H1 (cell line): ENCODE data around the gene RAB43. TPM values are rescaled to one million over a fixed set of nuclear protein-coding genes. Genes with fewer than 3 reads are reported as not detected.

Source experiments
- CTCF ChIA-PET: fragments of 300-600 bp; sonication (Branson Sonifier 250); formaldehyde crosslinking; loops from one replicate; lab custom pipeline; 2021; ENCODE audit not compliant: partially characterized antibody; lab: Charles Lee
- POLR2A ChIA-PET: fragments of 300-600 bp; sonication (Branson Sonifier 250); formaldehyde crosslinking; loops from one replicate; lab custom pipeline; 2021; ENCODE audit warnings: inconsistent platforms; ENCODE audit not compliant: partially characterized antibody; lab: Charles Lee
- DNase-seq, 2 experiments: peaks; one replicate each; pipeline versions ENCODE4 v3.0.0 to v3.0.0-alpha.2; 2010 to 2022; ENCODE audit warnings: low spot score in 2 of 2, low read depth in 1 of 2, mixed read lengths in 1 of 2
- FAIRE-seq: peaks from 2 replicates; lab custom pipeline; 2011; peaks lifted over from hg19 to GRCh38; lab: Jason Lieb, UNC
- H2AFZ ChIP-seq: 2 replicates; pipeline ENCODE4 v1.8.1; 2012; ENCODE audit warnings: low read length, inconsistent platforms
- H2AK5ac ChIP-seq: 2 replicates; pipeline ENCODE4 v1.6.1; 2013; ENCODE audit warnings: low read depth, low read length
- H2BK120ac ChIP-seq: replicated peaks from 2 replicates; pipeline ENCODE3; 2013; ENCODE audit warnings: low read depth, low read length, inconsistent platforms
- H2BK12ac ChIP-seq: 2 replicates; pipeline ENCODE4 v1.6.1; 2013; ENCODE audit warnings: low read depth, low read length
- H2BK15ac ChIP-seq: 2 replicates; pipeline ENCODE4 v1.6.1; 2013; ENCODE audit warnings: low read length
- H2BK20ac ChIP-seq: 2 replicates; pipeline ENCODE4 v1.6.1; 2013; ENCODE audit warnings: low read length
- H2BK5ac ChIP-seq: 2 replicates; pipeline ENCODE4 v1.6.1; 2013; ENCODE audit warnings: low read depth, low read length
- H3K14ac ChIP-seq: 2 replicates; pipeline ENCODE4 v1.6.1; 2013; ENCODE audit warnings: inconsistent platforms; ENCODE audit not compliant: insufficient read length
- H3K18ac ChIP-seq: 2 replicates; pipeline ENCODE4 v1.6.1; 2013; ENCODE audit warnings: low read length; ENCODE audit errors: extremely low read depth
- H3K23ac ChIP-seq: 2 replicates; pipeline ENCODE4 v1.6.1; 2013; ENCODE audit warnings: inconsistent platforms; ENCODE audit not compliant: insufficient read length
- H3K23me2 ChIP-seq: 2 replicates; pipeline ENCODE4 v1.6.1; 2013; ENCODE audit warnings: low read depth, low read length
- H3K27ac ChIP-seq: 2 replicates; pipeline ENCODE4 v1.6.1; 2011; ENCODE audit warnings: low read depth, low read length, inconsistent platforms
- H3K27me3 ChIP-seq, 4 experiments: replicated peaks in 1 of 4; 1 replicate in 1 of 4; 2 replicates in 3 of 4; pipeline versions ENCODE4 v1.6.1 to v1.8.1; 2011 to 2013; ENCODE audit warnings: low read length in 3 of 4, mild to moderate bottlenecking in 3 of 4, inconsistent platforms in 2 of 4, mixed read lengths in 2 of 4, moderate library complexity in 1 of 4; ENCODE audit not compliant: control insufficient read depth in 3 of 4, insufficient read depth in 3 of 4; ENCODE audit errors: extremely low read depth in 1 of 4
- H3K36me3 ChIP-seq, 4 experiments: 2 replicates each; pipeline versions ENCODE4 v1.6.1 to v1.8.1; 2011 to 2013; ENCODE audit warnings: mild to moderate bottlenecking in 4 of 4, low read length in 3 of 4, moderate library complexity in 2 of 4, control low read depth in 1 of 4, inconsistent platforms in 1 of 4; ENCODE audit not compliant: insufficient read depth in 4 of 4, control insufficient read depth in 2 of 4
- H3K4ac ChIP-seq: replicated peaks from 2 replicates; pipeline ENCODE3; 2013; ENCODE audit warnings: low read length, low read depth, mixed read lengths, inconsistent platforms; ENCODE audit not compliant: insufficient read length
- H3K4me1 ChIP-seq, 4 experiments: replicated peaks in 1 of 4; 1 replicate in 1 of 4; 2 replicates in 3 of 4; pipeline versions ENCODE4 v1.6.1 to v1.8.1; 2011 to 2013; ENCODE audit warnings: low read length in 3 of 4, inconsistent platforms in 2 of 4, mixed read lengths in 1 of 4; ENCODE audit not compliant: insufficient read depth in 4 of 4, control insufficient read depth in 3 of 4
- H3K4me2 ChIP-seq, 2 experiments: 2 replicates each; pipeline versions ENCODE4 v1.6.1 to v1.8.1; 2011 to 2013; ENCODE audit warnings: low read depth in 2 of 2, low read length in 2 of 2, control low read depth in 1 of 2, inconsistent platforms in 1 of 2, mild to moderate bottlenecking in 1 of 2; ENCODE audit not compliant: insufficient read depth in 1 of 2
- H3K4me3 ChIP-seq, 4 experiments: fragments of 200-600, 300-600 bp in 1 of 4; sonication (generic), shearing (Covaris generic), sonication (Bioruptor Twin) in 1 of 4; 2 replicates each; pipeline versions ENCODE4 v1.5.1 to v1.8.1; 2011 to 2016; ENCODE audit warnings: low read length in 4 of 4, low read depth in 3 of 4, control low read depth in 2 of 4, inconsistent platforms in 2 of 4, mild to moderate bottlenecking in 2 of 4, mixed read lengths in 1 of 4, moderate library complexity in 1 of 4; ENCODE audit not compliant: insufficient read depth in 2 of 4; ENCODE audit errors: extremely low read depth in 1 of 4
- H3K56ac ChIP-seq: replicated peaks from 2 replicates; pipeline ENCODE3; 2013; ENCODE audit warnings: low read depth, mild to moderate bottlenecking, mixed read lengths, low read length, inconsistent platforms; ENCODE audit not compliant: insufficient read length
- H3K79me1 ChIP-seq: 2 replicates; pipeline ENCODE4 v1.6.1; 2013; ENCODE audit warnings: low read depth, low read length, control low read depth
- H3K79me2 ChIP-seq, 2 experiments: 2 replicates each; pipeline versions ENCODE4 v1.6.1 to v1.8.1; 2012 to 2013; ENCODE audit warnings: low read length in 2 of 2, mild to moderate bottlenecking in 2 of 2, inconsistent platforms in 1 of 2; ENCODE audit not compliant: insufficient read depth in 2 of 2, control insufficient read depth in 1 of 2
- H3K9ac ChIP-seq, 4 experiments: replicated peaks in 1 of 4; 1 replicate in 1 of 4; 2 replicates in 3 of 4; pipeline versions ENCODE4 v1.6.1 to v1.8.1; 2011 to 2013; ENCODE audit warnings: low read depth in 3 of 4, low read length in 3 of 4, control low read depth in 2 of 4, mild to moderate bottlenecking in 2 of 4, moderate library complexity in 2 of 4, inconsistent platforms in 1 of 4; ENCODE audit errors: extremely low read depth in 1 of 4
- H3K9me3 ChIP-seq, 2 experiments: 2 replicates each; pipeline versions ENCODE4 v1.6.1 to v1.8.1; 2012 to 2013; ENCODE audit warnings: mild to moderate bottlenecking in 2 of 2, moderate library complexity in 2 of 2, control low read depth in 1 of 2, inconsistent platforms in 1 of 2, low read depth in 1 of 2, low read length in 1 of 2, mixed read lengths in 1 of 2; ENCODE audit not compliant: insufficient read depth in 2 of 2
- H4K20me1 ChIP-seq, 2 experiments: replicated peaks in 1 of 2; 2 replicates each; pipeline versions ENCODE3 to v1.8.1; 2011 to 2013; ENCODE audit warnings: inconsistent platforms in 2 of 2, low read length in 2 of 2, mild to moderate bottlenecking in 1 of 2; ENCODE audit not compliant: insufficient read depth in 2 of 2, control insufficient read depth in 1 of 2
- H4K5ac ChIP-seq: 2 replicates; pipeline ENCODE4 v1.6.1; 2013; ENCODE audit warnings: low read length, low read depth, mixed read lengths, inconsistent platforms; ENCODE audit not compliant: insufficient read length
- H4K8ac ChIP-seq: 2 replicates; pipeline ENCODE4 v1.8.0; 2013; ENCODE audit warnings: mild to moderate bottlenecking, moderate library complexity, low read length, inconsistent platforms; ENCODE audit not compliant: insufficient read depth; ENCODE audit errors: extremely low read depth
- H4K91ac ChIP-seq: replicated peaks from 2 replicates; pipeline ENCODE3; 2013; ENCODE audit warnings: low read length, mixed read lengths, inconsistent platforms; ENCODE audit not compliant: insufficient read length
- CTCF ChIP-seq, 3 experiments: IDR thresholded peaks; 1 replicate in 2 of 3; 2 replicates in 1 of 3; pipeline versions ENCODE4 v1.5.1 to v1.6.1; 2011; ENCODE audit warnings: low read length in 3 of 3, mild to moderate bottlenecking in 3 of 3, inconsistent platforms in 2 of 3, low read depth in 1 of 3, moderate library complexity in 1 of 3; ENCODE audit not compliant: insufficient read depth in 1 of 3; ENCODE audit errors: control extremely low read depth in 1 of 3
- EP300 ChIP-seq, 2 experiments: IDR thresholded peaks; 1 replicate in 1 of 2; 2 replicates in 1 of 2; pipeline ENCODE4 v1.6.1; 2011 to 2012; ENCODE audit warnings: low read depth in 2 of 2, low read length in 2 of 2, mild to moderate bottlenecking in 2 of 2, borderline replicate concordance in 1 of 2, inconsistent platforms in 1 of 2, moderate library complexity in 1 of 2
- RAD21 ChIP-seq, 2 experiments: IDR thresholded peaks in 1 of 2; conservative IDR thresholded peaks in 1 of 2; 2 replicates each; pipeline ENCODE4 v1.6.1; 2011; ENCODE audit warnings: low read depth in 2 of 2, low read length in 2 of 2, improper control_type of control experiment in 1 of 2, inconsistent platforms in 1 of 2, mild to moderate bottlenecking in 1 of 2, moderate library complexity in 1 of 2
- WGBS, 2 experiments: shearing (Covaris generic) in 1 of 2; methylation state at CpG; one replicate each; pipeline versions ENCODE4 v1.1.6 to v1.1.7; 2013 to 2015; ENCODE audit warnings: low lambda C conversion rate in 2 of 2, mixed read lengths in 2 of 2, inconsistent platforms in 1 of 2, low coverage in 1 of 2, missing lambda C conversion rate in 1 of 2; ENCODE audit not compliant: insufficient replicate concordance in 2 of 2, insufficient coverage in 1 of 2, insufficient read length in 1 of 2; ENCODE audit errors: extremely low coverage in 1 of 2, missing lambda C conversion rate in 1 of 2; 5-methylcytosine and 5-hydroxymethylcytosine counted together
- polyA plus RNA-seq, 7 experiments: library from polyadenylated mRNA; depleted of rRNA in 3 of 7; stranded (reverse) in 5 of 7; unstranded in 2 of 7; fragments of >200 nt in 5 of 7; fragments of 200-250 nt in 2 of 7; gene quantifications; 1 replicate in 5 of 7; 2 replicates in 1 of 7; 4 replicates in 1 of 7; pipeline versions ENCODE4 v1.2.1 to v1.2.3, GENCODE V29; 2011 to 2013; ENCODE audit warnings: missing spikeins in 2 of 7, mixed read lengths in 2 of 7
- total RNA-seq: library from RNA; stranded (reverse); fragmentation: NEBNext Ultra II Directional; extraction: Animal tissue kit (Norgen Biotek cat#: 25700); gene quantifications from 2 replicates; pipeline ENCODE4 v1.2.1, GENCODE V29; 2021

The RAB43 gene
- total and polyA plus RNA-seq, 2 of the 8 experiments (the other 6 are each of a cell fraction or from before 2014, with no cell fraction given): 13.1 to 19.4 TPM

GRCh38 chr3:129106320-129106719 is 15.3 kb downstream of the RAB43 start:
- Histone ChIP-seq H3K79me2 (peaks cover 0 to 18% of the 10 kb centered on the region in 2 experiments; a peak in 1 of 4 replicates), H3K4ac (no peak overlapping the region), H3K9ac (no peak overlapping the region; a peak in 1 of 7 replicates), H3K23me2 (no peaks in the 10 kb centered on the region), H3K27ac (no peak overlapping the region), H3K4me1 (no peaks in the 10 kb centered on the region), H2BK12ac (no peak overlapping the region), H2BK20ac (no peak overlapping the region), H2BK5ac (no peak overlapping the region; the same call in 1 of the 2 replicates), H3K36me3 (no peaks in the 10 kb centered on the region), H3K4me3 (no peak overlapping the region), H4K91ac (no peak overlapping the region), H3K18ac (no peak overlapping the region), H2BK120ac (no peak overlapping the region), H3K56ac (no peak overlapping the region), H4K8ac (no peak overlapping the region), H4K20me1 (peaks cover 10 to 14% of the 10 kb centered on the region in 2 experiments), H2AK5ac (no peak overlapping the region), H3K14ac (no peak overlapping the region), H3K9me3 (no peaks in the 10 kb centered on the region), H3K4me2 (no peak overlapping the region), H3K79me1 (peaks cover 5% of the 10 kb centered on the region), H3K27me3 (no peaks in the 10 kb centered on the region), H3K23ac (no peak overlapping the region), H2BK15ac (no peak overlapping the region), H4K5ac (no peak overlapping the region), H2AFZ (no peak overlapping the region)
- 84% methylated on average over 4 of the region's 5 CpGs; no CpG with 5 or more reads in 1 of the 2 experiments for WGBS, 2 experiments
- CTCF ChIA-PET: interaction anchor here (0.7 to 4.1 kb wide), 7 partner anchors 10 to 136 kb away, joined by 3 to 19 read pairs (median 4); no protein-coding TSS in a partner anchor
- TF ChIP-seq RAD21 (IDR thresholded peaks at IDR 0.05 in 1 of 2, conservative IDR thresholded peaks at IDR 0.05 in 1 of 2; ENCODE audit: low read depth in 2 of 2, low read length in 2 of 2): peak; percentile 25 to 44; a peak in 3 of 4 replicates
- TF ChIP-seq CTCF (IDR thresholded peaks at IDR 0.05; ENCODE audit: control extremely low read depth in 1 of 3, insufficient read depth in 1 of 3, low read depth in 1 of 3, low read length in 3 of 3): peak in 1 of 3 experiments; percentile 30; a peak in 1 of 4 replicates
- TF ChIP-seq EP300 (IDR thresholded peaks at IDR 0.05; ENCODE audit: borderline replicate concordance in 1 of 2, low read depth in 2 of 2, low read length in 2 of 2): no peak
- DNase-seq: no peak
- FAIRE-seq: no peak
- POLR2A ChIA-PET: interaction anchor here (0.9 to 2.2 kb wide), 4 partner anchors 10 to 56 kb away, joined by 4 to 8 read pairs (median 4); no protein-coding TSS in a partner anchor
